ENCODE measurements around the gene ALKBH3. TPM values are rescaled to one million over a fixed set of nuclear protein-coding genes. Genes with fewer than 3 reads are reported as not detected.

ALKBH3 gene
- total RNA-seq, 1 experiment from 2014 or later, result 36.7 TPM

DNA sequence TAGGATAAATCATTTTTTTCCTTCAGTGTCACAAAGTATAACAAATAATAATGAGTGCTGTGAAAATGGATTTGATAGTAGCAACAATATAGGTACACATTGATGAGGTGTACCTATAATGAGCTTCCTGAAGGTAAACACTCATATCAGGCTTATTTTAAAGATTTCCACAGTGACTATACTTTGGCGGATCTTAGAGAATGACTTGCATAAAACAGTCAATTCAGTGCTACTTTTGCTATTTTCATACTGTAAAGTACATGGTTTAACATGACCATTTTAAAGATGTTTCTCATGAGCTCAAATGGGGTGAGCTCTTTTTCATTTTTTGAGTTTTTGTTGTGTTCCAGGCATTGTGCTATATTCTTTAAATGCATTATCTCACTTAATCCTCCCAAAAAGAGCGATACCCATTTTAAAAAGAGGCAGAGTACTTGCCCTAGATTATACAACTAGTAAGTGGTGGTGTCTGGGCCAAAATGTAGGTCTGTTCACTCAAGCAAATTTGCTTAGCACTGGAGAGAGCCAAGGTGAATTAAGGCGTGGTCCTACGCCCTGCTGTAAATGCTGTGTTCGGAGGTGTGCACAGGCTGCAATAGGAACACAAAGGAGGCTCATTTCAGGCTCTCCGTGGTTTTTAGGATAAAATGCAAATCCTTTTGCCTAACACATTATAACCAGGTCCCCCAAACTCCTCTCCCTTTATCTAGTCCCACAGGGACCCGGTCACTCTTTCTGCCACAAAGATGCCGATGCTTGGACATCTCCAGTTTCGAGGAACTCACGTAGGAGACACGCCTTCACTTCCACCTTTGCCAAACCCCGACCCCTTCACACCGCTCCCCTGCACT, 617 bp upstream of the ALKBH3 start:
- peak overlapping the region; percentile 91 for H3K9ac ChIP-seq (ENCODE audit: low read length)
- peaks cover 16% of the 10 kb centered on the region for H3K79me2 ChIP-seq (ENCODE audit: insufficient read depth, low read length)
- no peak overlapping the region for H3K27ac ChIP-seq (ENCODE audit: low read depth, low read length)
- H3K4me1 ChIP-seq (ENCODE audit: control insufficient read depth in 1 of 2, insufficient read depth in 2 of 2, low read length in 2 of 2), result peaks cover 10 to 16% of the 10 kb centered on the region in 2 experiments; a peak in 3 of 4 replicates
- H3K9me3 ChIP-seq (ENCODE audit: control insufficient read depth in 1 of 2, insufficient read depth in 1 of 2, low read depth in 1 of 2, low read length in 2 of 2), result no peaks in the 10 kb centered on the region
- no peak for DNase-seq (ENCODE audit: low read depth, low spot score)
- RAD21 ChIA-PET (ENCODE audit: low non-redundant PET in 1 of 2, low total read pairs in 2 of 2, uncharacterized antibody in 2 of 2, unreplicated experiment in 2 of 2), result no interaction called here
- peak overlapping the region; percentile 98 to 99 for H3K4me3 ChIP-seq (replicated peaks in 1 of 2; ENCODE audit: low read depth in 1 of 2, low read length in 2 of 2)
- intact Hi-C loops (cut with micrococcal nuclease), result no loop called here
- no peak for TF ChIP-seq TCF7L2 (IDR thresholded peaks at IDR 0.05; ENCODE audit: borderline replicate concordance, extremely low read depth, insufficient read depth, insufficient read length)
- no peaks in the 10 kb centered on the region for H4K20me1 ChIP-seq (ENCODE audit: insufficient read depth)
- H3K9me2 ChIP-seq (ENCODE audit: insufficient read depth), result no peaks in the 10 kb centered on the region
- ATAC-seq, result peak; percentile 37
- peaks cover 4% of the 10 kb centered on the region; the same call in 1 of the 2 replicates for H3K27me3 ChIP-seq (ENCODE audit: insufficient read depth, low read length)
- POLR2A ChIA-PET, result no interaction called here
- BruUV-seq (replicated peaks), result TSS peak; percentile 89
- H3K4me2 ChIP-seq (ENCODE audit: low read length), result peak overlapping the region; percentile 99
- peaks cover 6 to 11% of the 10 kb centered on the region in 2 experiments; a peak in 3 of 4 replicates for H3K36me3 ChIP-seq (ENCODE audit: control insufficient read depth in 1 of 2, insufficient read depth in 2 of 2, low read length in 2 of 2)
- H2AFZ ChIP-seq (ENCODE audit: low read depth, low read length, poor library complexity, severe bottlenecking), result peak overlapping the region; percentile 80
- CTCF ChIA-PET, result interaction anchor here (1.8 kb wide), 1 partner anchor 10 kb away, joined by 8 read pairs; no protein-coding TSS in a partner anchor

GRCh38 chr11:43892851-43893250, 12.2 kb downstream of the ALKBH3 start:
- Histone ChIP-seq H3K4me2 (ENCODE audit: low read length) (no peak overlapping the region), H3K79me2 (ENCODE audit: insufficient read depth, low read length) (no peaks in the 10 kb centered on the region), H3K9me2 (ENCODE audit: insufficient read depth) (no peaks in the 10 kb centered on the region), H3K36me3 (ENCODE audit: control insufficient read depth in 1 of 2, insufficient read depth in 2 of 2, low read length in 2 of 2) (peaks cover 23 to 32% of the 10 kb centered on the region in 2 experiments; a peak in 3 of 4 replicates), H2AFZ (ENCODE audit: low read depth, low read length, poor library complexity, severe bottlenecking) (no peak overlapping the region), H4K20me1 (ENCODE audit: insufficient read depth) (no peaks in the 10 kb centered on the region), H3K4me1 (ENCODE audit: control insufficient read depth in 1 of 2, insufficient read depth in 2 of 2, low read length in 2 of 2) (no peaks in the 10 kb centered on the region), H3K4me3 (replicated peaks in 1 of 2; ENCODE audit: low read depth in 1 of 2, low read length in 2 of 2) (no peak overlapping the region), H3K9me3 (ENCODE audit: control insufficient read depth in 1 of 2, insufficient read depth in 1 of 2, low read depth in 1 of 2, low read length in 2 of 2) (no peaks in the 10 kb centered on the region), H3K27me3 (ENCODE audit: insufficient read depth, low read length) (no peaks in the 10 kb centered on the region), H3K9ac (ENCODE audit: low read length) (no peak overlapping the region), H3K27ac (ENCODE audit: low read depth, low read length) (no peak overlapping the region)
- no peak for DNase-seq (ENCODE audit: low read depth, low spot score)
- TF ChIP-seq, protein P1, sequence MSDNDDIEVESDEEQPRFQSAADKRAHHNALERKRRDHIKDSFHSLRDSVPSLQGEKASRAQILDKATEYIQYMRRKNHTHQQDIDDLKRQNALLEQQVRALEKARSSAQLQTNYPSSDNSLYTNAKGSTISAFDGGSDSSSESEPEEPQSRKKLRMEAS (IDR thresholded peaks at IDR 0.05), result no peak
- TF ChIP-seq YY1 (IDR thresholded peaks at IDR 0.05; ENCODE audit: extremely low read depth, insufficient replicate concordance, low read depth, low read length), result no peak
- TF ChIP-seq, protein P2, sequence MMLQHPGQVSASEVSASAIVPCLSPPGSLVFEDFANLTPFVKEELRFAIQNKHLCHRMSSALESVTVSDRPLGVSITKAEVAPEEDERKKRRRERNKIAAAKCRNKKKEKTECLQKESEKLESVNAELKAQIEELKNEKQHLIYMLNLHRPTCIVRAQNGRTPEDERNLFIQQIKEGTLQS (IDR thresholded peaks at IDR 0.05), result no peak
- no TSS peak for BruUV-seq (replicated peaks)
- ATAC-seq, result no peak
- ChIA-PET POLR2A (no interaction called here), RAD21 (ENCODE audit: low non-redundant PET in 1 of 2, low total read pairs in 2 of 2, uncharacterized antibody in 2 of 2, unreplicated experiment in 2 of 2) (no interaction called here), CTCF (interaction anchor here (0.9 kb wide), 1 partner anchor 145 kb away, joined by 3 read pairs; no protein-coding TSS in a partner anchor)
- intact Hi-C loops (cut with micrococcal nuclease), result no loop called here
